HEK293 (cell line): ENCODE measurements around the gene GRAP2.
A peak's percentile ranks its signal among the peaks of the same experiment; 100 is the strongest.
"Not testable (repeated sequence)": the region's sequence is repeated elsewhere in the genome, so short reads cannot be mapped to it uniquely, and the experiment has no call there.

Experiments
- CTCF ChIA-PET: fragments of 350-600 bp; formaldehyde crosslinking; extraction: SDS; loops from one replicate; lab custom pipeline; 2021; ENCODE audit warnings: antibody characterized with exemption; lab: Yijun Ruan, JAX
- POLR2A ChIA-PET: fragments of 300-600 bp; formaldehyde crosslinking; extraction: SDS; loops from one replicate; lab custom pipeline; 2020; ENCODE audit warnings: antibody characterized with exemption, inconsistent platforms; lab: Yijun Ruan, JAX
- H3K27ac ChIP-seq: fragments of 200-500 bp; sonication (Bioruptor generic); 2 replicates; pipeline ENCODE4 v1.5.1; 2014; ENCODE audit warnings: low read depth, low read length, control low read depth, inconsistent platforms; ENCODE audit errors: extremely low read depth
- H3K36me3 ChIP-seq, 2 experiments: fragments of 200-500 bp in 1 of 2; sonication (Bioruptor generic) in 1 of 2; 1 replicate in 1 of 2; 2 replicates in 1 of 2; pipeline ENCODE4 v1.5.1; 2014 to 2017; ENCODE audit warnings: inconsistent platforms in 2 of 2, low read length in 2 of 2; ENCODE audit not compliant: control insufficient read depth in 2 of 2, insufficient read depth in 1 of 2
- H3K4me1 ChIP-seq: fragments of 200-500 bp; sonication (Bioruptor generic); 2 replicates; pipeline ENCODE4 v1.5.1; 2014; ENCODE audit warnings: mild to moderate bottlenecking, low read length, inconsistent platforms; ENCODE audit not compliant: control insufficient read depth, insufficient read depth
- H3K4me3 ChIP-seq: 2 replicates; pipeline ENCODE4 v1.5.1; 2011; ENCODE audit warnings: low read depth, mild to moderate bottlenecking, control low read depth, low read length, moderate library complexity
- H3K9me3 ChIP-seq: fragments of 200-500 bp; sonication (Bioruptor generic); 2 replicates; pipeline ENCODE4 v1.5.1; 2014; ENCODE audit warnings: low read depth, low read length, inconsistent platforms; ENCODE audit not compliant: control insufficient read depth, insufficient read depth
- GLI2 ChIP-seq: fragments of 450-650 bp; formaldehyde crosslinking; IDR thresholded peaks from 2 replicates; pipeline ENCODE4; 2017; ENCODE audit warnings: missing biosample characterization, missing genetic modification characterization, low read depth, borderline replicate concordance
- MYNN ChIP-seq: fragments of 450-650 bp; formaldehyde crosslinking; IDR thresholded peaks from 2 replicates; pipeline ENCODE4 v1.5.1; 2016; ENCODE audit warnings: missing biosample characterization, missing genetic modification characterization, borderline replicate concordance
- REST ChIP-seq: fragments of 450-650 bp; formaldehyde crosslinking; IDR thresholded peaks from 2 replicates; pipeline ENCODE4 v1.5.1; 2016; ENCODE audit warnings: missing biosample characterization, missing genetic modification characterization
- SP3 ChIP-seq: fragments of 450-650 bp; formaldehyde crosslinking; IDR thresholded peaks from 2 replicates; pipeline ENCODE4 v1.5.1; 2016; ENCODE audit warnings: missing biosample characterization, missing genetic modification characterization
- ZBTB1 ChIP-seq: fragments of 450-650 bp; formaldehyde crosslinking; IDR thresholded peaks from 2 replicates; pipeline ENCODE4 v1.5.1; 2016; ENCODE audit warnings: missing biosample characterization, missing genetic modification characterization
- ZNF121 ChIP-seq: fragments of 450-650 bp; formaldehyde crosslinking; IDR thresholded peaks from 2 replicates; pipeline ENCODE4 v1.5.1; 2016; ENCODE audit warnings: missing biosample characterization, missing genetic modification characterization
- ZNF138 ChIP-seq: fragments of 450-650 bp; formaldehyde crosslinking; IDR thresholded peaks from 2 replicates; pipeline ENCODE4 v1.5.1; 2016; ENCODE audit warnings: missing biosample characterization, missing genetic modification characterization, borderline replicate concordance
- ZNF140 ChIP-seq: fragments of 450-650 bp; formaldehyde crosslinking; IDR thresholded peaks from 2 replicates; pipeline ENCODE4 v1.5.1; 2016; ENCODE audit warnings: missing biosample characterization, missing genetic modification characterization
- ZNF19 ChIP-seq: fragments of 450-650 bp; formaldehyde crosslinking; IDR thresholded peaks from 2 replicates; pipeline ENCODE4; 2016; ENCODE audit warnings: missing biosample characterization, missing genetic modification characterization, low read depth
- ZNF223 ChIP-seq: fragments of 450-650 bp; formaldehyde crosslinking; IDR thresholded peaks from 2 replicates; pipeline ENCODE4 v1.5.1; 2016; ENCODE audit warnings: missing biosample characterization, missing genetic modification characterization
- ZNF266 ChIP-seq: fragments of 450-650 bp; formaldehyde crosslinking; IDR thresholded peaks from 2 replicates; pipeline ENCODE4 v1.5.1; 2016; ENCODE audit warnings: missing biosample characterization, missing genetic modification characterization, low read depth
- ZNF292 ChIP-seq: fragments of 450-650 bp; formaldehyde crosslinking; IDR thresholded peaks from 2 replicates; pipeline ENCODE4 v1.5.1; 2016; ENCODE audit warnings: low read depth, missing biosample characterization, missing genetic modification characterization, borderline replicate concordance
- ZNF341 ChIP-seq: fragments of 450-650 bp; formaldehyde crosslinking; IDR thresholded peaks from 2 replicates; pipeline ENCODE4; 2016; ENCODE audit warnings: low read depth, missing biosample characterization, missing genetic modification characterization
- ZNF426 ChIP-seq: fragments of 450-650 bp; formaldehyde crosslinking; IDR thresholded peaks from 2 replicates; pipeline ENCODE4 v1.5.1; 2017; ENCODE audit warnings: missing biosample characterization, missing genetic modification characterization, mild to moderate bottlenecking, inconsistent platforms, moderate library complexity
- ZNF510 ChIP-seq: fragments of 450-650 bp; formaldehyde crosslinking; IDR thresholded peaks from 2 replicates; pipeline ENCODE4 v1.5.1; 2018; ENCODE audit warnings: mild to moderate bottlenecking, missing genetic modification characterization, missing biosample characterization; ENCODE audit not compliant: insufficient replicate concordance
- ZNF518A ChIP-seq: fragments of 450-650 bp; formaldehyde crosslinking; conservative IDR thresholded peaks from 2 replicates; pipeline ENCODE4 v1.5.1; 2016; ENCODE audit warnings: low read depth, missing biosample characterization, missing genetic modification characterization
- ZNF529 ChIP-seq: fragments of 450-650 bp; formaldehyde crosslinking; IDR thresholded peaks from 2 replicates; pipeline ENCODE4 v1.5.1; 2017; ENCODE audit warnings: missing genetic modification characterization, missing biosample characterization; ENCODE audit not compliant: insufficient replicate concordance
- ZNF555 ChIP-seq: fragments of 450-650 bp; formaldehyde crosslinking; conservative IDR thresholded peaks from 2 replicates; pipeline ENCODE4 v1.5.1; 2017; ENCODE audit warnings: missing biosample characterization, mild to moderate bottlenecking, missing genetic modification characterization, inconsistent platforms
- ZNF560 ChIP-seq: fragments of 450-650 bp; formaldehyde crosslinking; IDR thresholded peaks from 2 replicates; pipeline ENCODE4 v1.5.1; 2017; ENCODE audit warnings: missing biosample characterization, missing genetic modification characterization, borderline replicate concordance
- ZNF629 ChIP-seq: fragments of 450-650 bp; formaldehyde crosslinking; IDR thresholded peaks from 2 replicates; pipeline ENCODE4 v1.5.1; 2017; ENCODE audit warnings: missing biosample characterization, missing genetic modification characterization
- ZNF654 ChIP-seq: fragments of 450-650 bp; formaldehyde crosslinking; IDR thresholded peaks from 2 replicates; pipeline ENCODE4 v1.5.1; 2016; ENCODE audit warnings: low read depth, missing biosample characterization, missing genetic modification characterization
- ZNF664 ChIP-seq: fragments of 450-650 bp; formaldehyde crosslinking; IDR thresholded peaks from 2 replicates; pipeline ENCODE4 v1.5.1; 2016; ENCODE audit warnings: missing biosample characterization, missing genetic modification characterization
- ZXDB ChIP-seq: fragments of 450-650 bp; formaldehyde crosslinking; IDR thresholded peaks from 2 replicates; pipeline ENCODE4 v1.5.1; 2016; ENCODE audit warnings: missing biosample characterization, missing genetic modification characterization
- TF ChIP-seq, protein P1 (sequence below): fragments of 450-650 bp; formaldehyde crosslinking; conservative IDR thresholded peaks from 2 replicates; pipeline ENCODE4 v1.5.1; 2016; ENCODE audit warnings: low read depth, missing biosample characterization, missing genetic modification characterization
- TF ChIP-seq, protein P2 (sequence below): fragments of 450-650 bp; formaldehyde crosslinking; IDR thresholded peaks from 2 replicates; pipeline ENCODE4 v1.5.1; 2016; ENCODE audit warnings: missing biosample characterization, missing genetic modification characterization

The GRAP2 gene

GRCh38 chr22:39869797-39870196, 31.1 kb upstream of the GRAP2 start:
- H3K36me3 ChIP-seq, POLR2A ChIA-PET, H3K27ac ChIP-seq, H3K9me3 ChIP-seq, H3K4me3 ChIP-seq, H3K4me1 ChIP-seq, CTCF ChIA-PET: not testable (repeated sequence)
- peak; percentile 51 for TF ChIP-seq ZNF529 (tag by site-specific recombination)
- peak; percentile 90 for TF ChIP-seq ZNF266 (tag by site-specific recombination)
- peak; percentile 77 for TF ChIP-seq ZXDB
- TF ChIP-seq SP3, result peak; percentile 24; the same call in 1 of the 2 replicates
- TF ChIP-seq, protein P1, sequence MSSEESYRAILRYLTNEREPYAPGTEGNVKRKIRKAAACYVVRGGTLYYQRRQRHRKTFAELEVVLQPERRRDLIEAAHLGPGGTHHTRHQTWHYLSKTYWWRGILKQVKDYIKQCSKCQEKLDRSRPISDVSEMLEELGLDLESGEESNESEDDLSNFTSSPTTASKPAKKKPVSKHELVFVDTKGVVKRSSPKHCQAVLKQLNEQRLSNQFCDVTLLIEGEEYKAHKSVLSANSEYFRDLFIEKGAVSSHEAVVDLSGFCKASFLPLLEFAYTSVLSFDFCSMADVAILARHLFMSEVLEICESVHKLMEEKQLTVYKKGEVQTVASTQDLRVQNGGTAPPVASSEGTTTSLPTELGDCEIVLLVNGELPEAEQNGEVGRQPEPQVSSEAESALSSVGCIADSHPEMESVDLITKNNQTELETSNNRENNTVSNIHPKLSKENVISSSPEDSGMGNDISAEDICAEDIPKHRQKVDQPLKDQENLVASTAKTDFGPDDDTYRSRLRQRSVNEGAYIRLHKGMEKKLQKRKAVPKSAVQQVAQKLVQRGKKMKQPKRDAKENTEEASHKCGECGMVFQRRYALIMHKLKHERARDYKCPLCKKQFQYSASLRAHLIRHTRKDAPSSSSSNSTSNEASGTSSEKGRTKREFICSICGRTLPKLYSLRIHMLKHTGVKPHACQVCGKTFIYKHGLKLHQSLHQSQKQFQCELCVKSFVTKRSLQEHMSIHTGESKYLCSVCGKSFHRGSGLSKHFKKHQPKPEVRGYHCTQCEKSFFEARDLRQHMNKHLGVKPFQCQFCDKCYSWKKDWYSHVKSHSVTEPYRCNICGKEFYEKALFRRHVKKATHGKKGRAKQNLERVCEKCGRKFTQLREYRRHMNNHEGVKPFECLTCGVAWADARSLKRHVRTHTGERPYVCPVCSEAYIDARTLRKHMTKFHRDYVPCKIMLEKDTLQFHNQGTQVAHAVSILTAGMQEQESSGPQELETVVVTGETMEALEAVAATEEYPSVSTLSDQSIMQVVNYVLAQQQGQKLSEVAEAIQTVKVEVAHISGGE, result peak; percentile 74
- TF ChIP-seq ZNF138 (tag by site-specific recombination), result peak; percentile 42; the same call in 1 of the 2 replicates
- 0 out of 2 replicates have a peak, but pooled peaks have one; percentile 43 for TF ChIP-seq ZNF121 (tag by site-specific recombination)
- peak; percentile 91 for TF ChIP-seq ZNF555
- peak; percentile 95 for TF ChIP-seq ZNF426
- 0 out of 2 replicates have a peak, but pooled peaks have one; percentile 49 for TF ChIP-seq ZNF19 (tag by site-specific recombination)
- TF ChIP-seq REST (tag by site-specific recombination), result peak; percentile 68; the same call in 1 of the 2 replicates
- TF ChIP-seq ZNF341 (tag by site-specific recombination), result 0 out of 2 replicates have a peak, but pooled peaks have one; percentile 23
- peak; percentile 59; the same call in 1 of the 2 replicates for TF ChIP-seq ZNF629 (tag by site-specific recombination)
- TF ChIP-seq MYNN (tag by site-specific recombination), result 0 out of 2 replicates have a peak, but pooled peaks have one; percentile 20
- peak; percentile 68; the same call in 1 of the 2 replicates for TF ChIP-seq ZNF664 (tag by site-specific recombination)
- TF ChIP-seq, protein P2, sequence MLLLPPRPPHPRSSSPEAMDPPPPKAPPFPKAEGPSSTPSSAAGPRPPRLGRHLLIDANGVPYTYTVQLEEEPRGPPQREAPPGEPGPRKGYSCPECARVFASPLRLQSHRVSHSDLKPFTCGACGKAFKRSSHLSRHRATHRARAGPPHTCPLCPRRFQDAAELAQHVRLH (tag by site-specific recombination), result peak; percentile 44; the same call in 1 of the 2 replicates
- TF ChIP-seq ZNF560, result 0 out of 2 replicates have a peak, but pooled peaks have one; percentile 50
- TF ChIP-seq ZNF518A (tag by site-specific recombination), result peak; percentile 93
- TF ChIP-seq ZNF654 (tag by site-specific recombination), result peak; percentile 33; the same call in 1 of the 2 replicates
- TF ChIP-seq ZNF292 (tag by site-specific recombination), result peak; percentile 92
- peak; percentile 62; the same call in 1 of the 2 replicates for TF ChIP-seq ZNF223 (tag by site-specific recombination)
- TF ChIP-seq ZNF140 (tag by site-specific recombination), result peak; percentile 88
- peak; percentile 79 for TF ChIP-seq ZNF510 (tag by site-specific recombination)
- peak; percentile 31; the same call in 1 of the 2 replicates for TF ChIP-seq GLI2 (tag by site-specific recombination)
- TF ChIP-seq ZBTB1 (tag by site-specific recombination), result 0 out of 2 replicates have a peak, but pooled peaks have one; percentile 16
